ENCODE measurements around the gene KIAA1328. TPM values are rescaled to one million over a fixed set of nuclear protein-coding genes. Genes with fewer than 3 reads are reported as not detected.

The KIAA1328 gene
- total and polyA plus RNA-seq, 2 experiments from 2014 or later: 3.8 to 11.5 TPM

GRCh38 chr18:36950282-36950681 lies 121.4 kb downstream of the KIAA1328 start:
- H3K36me3 ChIP-seq: no peaks in the 10 kb centered on the region
- H3K4me3 ChIP-seq: no peak overlapping the region
- DNase-seq (ENCODE audit: low read depth in 1 of 2, low spot score in 1 of 2): no peak
- no peak overlapping the region for H3K27ac ChIP-seq
- H3K4me1 ChIP-seq (ENCODE audit: low read depth): no peaks in the 10 kb centered on the region
- H3K27me3 ChIP-seq: no peaks in the 10 kb centered on the region
- H3K9me3 ChIP-seq (ENCODE audit: low read depth): no peaks in the 10 kb centered on the region
- TF ChIP-seq, protein P1, sequence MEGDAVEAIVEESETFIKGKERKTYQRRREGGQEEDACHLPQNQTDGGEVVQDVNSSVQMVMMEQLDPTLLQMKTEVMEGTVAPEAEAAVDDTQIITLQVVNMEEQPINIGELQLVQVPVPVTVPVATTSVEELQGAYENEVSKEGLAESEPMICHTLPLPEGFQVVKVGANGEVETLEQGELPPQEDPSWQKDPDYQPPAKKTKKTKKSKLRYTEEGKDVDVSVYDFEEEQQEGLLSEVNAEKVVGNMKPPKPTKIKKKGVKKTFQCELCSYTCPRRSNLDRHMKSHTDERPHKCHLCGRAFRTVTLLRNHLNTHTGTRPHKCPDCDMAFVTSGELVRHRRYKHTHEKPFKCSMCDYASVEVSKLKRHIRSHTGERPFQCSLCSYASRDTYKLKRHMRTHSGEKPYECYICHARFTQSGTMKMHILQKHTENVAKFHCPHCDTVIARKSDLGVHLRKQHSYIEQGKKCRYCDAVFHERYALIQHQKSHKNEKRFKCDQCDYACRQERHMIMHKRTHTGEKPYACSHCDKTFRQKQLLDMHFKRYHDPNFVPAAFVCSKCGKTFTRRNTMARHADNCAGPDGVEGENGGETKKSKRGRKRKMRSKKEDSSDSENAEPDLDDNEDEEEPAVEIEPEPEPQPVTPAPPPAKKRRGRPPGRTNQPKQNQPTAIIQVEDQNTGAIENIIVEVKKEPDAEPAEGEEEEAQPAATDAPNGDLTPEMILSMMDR (IDR thresholded peaks at IDR 0.05; ENCODE audit: low read depth, low read length): no peak

DNA sequence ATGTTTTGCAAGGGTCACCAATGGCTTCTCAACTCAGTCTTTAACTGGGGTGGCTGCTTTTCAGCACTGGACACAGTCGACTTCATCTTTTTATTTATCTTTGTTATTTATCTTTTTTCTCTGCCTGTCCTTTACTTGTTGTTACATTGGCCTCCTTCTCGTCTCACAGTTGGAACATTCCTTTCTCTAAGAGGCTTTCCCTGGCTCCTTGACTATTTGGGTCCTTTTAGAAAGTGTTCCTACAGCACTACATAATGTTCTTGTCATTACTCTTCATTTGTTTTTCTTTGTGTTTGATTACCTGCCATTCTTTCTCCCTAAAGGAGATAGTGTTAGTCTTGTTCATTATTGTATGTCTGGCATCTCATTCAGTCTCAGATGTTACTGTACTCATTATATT lies 122.0 kb downstream of the KIAA1328 start:
- Histone ChIP-seq H3K36me3 (no peaks in the 10 kb centered on the region), H3K4me1 (ENCODE audit: low read depth) (no peaks in the 10 kb centered on the region), H3K4me3 (no peak overlapping the region), H3K9me3 (ENCODE audit: low read depth) (no peaks in the 10 kb centered on the region), H3K27ac (no peak overlapping the region), H3K27me3 (no peaks in the 10 kb centered on the region)
- TF ChIP-seq, protein P1 (IDR thresholded peaks at IDR 0.05; ENCODE audit: low read depth, low read length): no peak
- DNase-seq (ENCODE audit: low read depth in 1 of 2, low spot score in 1 of 2): no peak

DNA sequence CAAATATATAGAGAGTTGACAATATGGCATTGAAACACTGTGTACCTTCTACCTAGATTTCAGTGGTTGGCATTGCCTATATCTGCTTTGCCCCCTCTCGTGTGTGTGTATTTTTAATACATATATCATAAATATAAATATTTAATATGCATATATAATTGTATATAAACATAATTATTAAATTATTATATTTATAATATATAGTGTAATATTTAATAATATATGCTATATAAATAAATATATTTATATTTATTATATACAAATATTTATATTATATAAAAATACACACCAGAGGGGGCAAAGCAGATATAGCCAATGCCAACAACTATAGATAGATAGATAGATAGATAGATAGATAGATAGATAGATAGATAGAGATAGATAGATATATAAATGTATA lies 124.1 kb downstream of the KIAA1328 start:
- no peak for DNase-seq (ENCODE audit: low read depth in 1 of 2, low spot score in 1 of 2)
- TF ChIP-seq, protein P1 (IDR thresholded peaks at IDR 0.05; ENCODE audit: low read depth, low read length): no peak
- no peaks in the 10 kb centered on the region for H3K9me3 ChIP-seq (ENCODE audit: low read depth)
- H3K27ac ChIP-seq: no peak overlapping the region
- H3K4me3 ChIP-seq: no peak overlapping the region
- H3K4me1 ChIP-seq (ENCODE audit: low read depth): no peaks in the 10 kb centered on the region
- no peaks in the 10 kb centered on the region for H3K27me3 ChIP-seq
- H3K36me3 ChIP-seq: no peaks in the 10 kb centered on the region

- no peak overlapping the region for H3K4me3 ChIP-seq
- H3K27ac ChIP-seq: no peak overlapping the region
- TF ChIP-seq, protein P1 (IDR thresholded peaks at IDR 0.05; ENCODE audit: low read depth, low read length): no peak
- no peaks in the 10 kb centered on the region for H3K27me3 ChIP-seq
- no peaks in the 10 kb centered on the region for H3K9me3 ChIP-seq (ENCODE audit: low read depth)
- H3K4me1 ChIP-seq (ENCODE audit: low read depth): no peaks in the 10 kb centered on the region
- no peak for DNase-seq (ENCODE audit: low read depth in 1 of 2, low spot score in 1 of 2)
- H3K36me3 ChIP-seq: no peaks in the 10 kb centered on the region
Measured at GRCh38 chr18:36960038-36960437, 131.1 kb downstream of the KIAA1328 start.

DNA sequence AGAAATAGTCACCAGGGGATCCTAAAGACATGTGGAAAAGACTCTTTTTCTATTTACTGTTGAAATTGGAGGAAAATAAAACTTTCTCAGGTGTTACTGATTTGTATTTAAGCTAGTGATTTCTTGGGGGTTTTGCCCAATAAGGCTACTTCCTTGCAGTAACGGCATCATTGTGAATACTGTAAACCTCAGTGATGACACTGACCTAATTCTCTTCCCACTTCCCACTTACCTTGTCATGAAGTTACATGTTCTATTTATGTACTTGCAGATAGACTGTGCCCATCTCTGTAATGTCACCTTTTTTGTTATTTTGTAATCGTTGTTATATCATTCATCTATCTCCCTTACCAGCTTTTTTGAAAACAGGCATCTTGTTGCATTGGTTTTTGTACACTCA lies 134.5 kb downstream of the KIAA1328 start:
- no peaks in the 10 kb centered on the region for H3K36me3 ChIP-seq
- no peak overlapping the region for H3K27ac ChIP-seq
- H3K27me3 ChIP-seq: no peaks in the 10 kb centered on the region
- no peak overlapping the region for H3K4me3 ChIP-seq
- TF ChIP-seq, protein P1 (IDR thresholded peaks at IDR 0.05; ENCODE audit: low read depth, low read length): no peak
- no peaks in the 10 kb centered on the region for H3K4me1 ChIP-seq (ENCODE audit: low read depth)
- no peaks in the 10 kb centered on the region for H3K9me3 ChIP-seq (ENCODE audit: low read depth)
- DNase-seq (ENCODE audit: low read depth in 1 of 2, low spot score in 1 of 2): no peak

GRCh38 chr18:36974686-36975085 lies 145.8 kb downstream of the KIAA1328 start:
- Histone ChIP-seq H3K27me3 (no peaks in the 10 kb centered on the region), H3K9me3 (ENCODE audit: low read depth) (no peaks in the 10 kb centered on the region), H3K27ac (no peak overlapping the region), H3K4me3 (no peak overlapping the region), H3K36me3 (no peaks in the 10 kb centered on the region), H3K4me1 (ENCODE audit: low read depth) (no peaks in the 10 kb centered on the region)
- DNase-seq (ENCODE audit: low read depth in 1 of 2, low spot score in 1 of 2): no peak
- TF ChIP-seq, protein P1 (IDR thresholded peaks at IDR 0.05; ENCODE audit: low read depth, low read length): no peak
